Astrocyte of the spinal cord (primary cell): ENCODE results near the gene RNF166.

Experiments
- DNase-seq: peaks from one replicate; pipeline ENCODE4 v3.0.0; 2011; ENCODE audit warnings: low read depth, low spot score
- H3K4me3 ChIP-seq: 2 replicates; pipeline ENCODE4 v1.5.1; 2011; ENCODE audit warnings: low read depth, mild to moderate bottlenecking, low read length, moderate library complexity
- in situ Hi-C: cut with HindIII; loops from 2 replicates; pipeline ENCODE4 v1.10.0; 2017; ENCODE audit warnings: low sequenced_read_pairs
- TF ChIP-seq, protein P1 (sequence below): IDR thresholded peaks from 2 replicates; pipeline ENCODE4 v1.5.1; 2012; ENCODE audit warnings: low read depth, mild to moderate bottlenecking, low read length, inconsistent platforms

Gene RNF166

DNA sequence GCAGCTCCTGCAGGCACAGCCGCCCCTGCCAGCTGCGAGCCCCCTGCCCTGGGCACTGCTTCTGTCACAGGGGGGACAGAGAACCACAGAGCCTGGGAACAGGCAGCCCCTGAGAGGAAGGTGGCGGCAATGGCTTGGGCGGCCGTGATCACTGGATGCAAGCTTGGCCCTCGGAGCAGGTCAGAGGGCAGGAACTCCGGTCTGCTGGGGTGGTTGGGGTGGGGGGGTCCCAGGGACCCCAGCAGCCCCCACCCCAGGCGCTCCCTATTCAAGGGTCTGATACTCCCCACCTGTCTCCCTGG is 53.5 kb downstream of the RNF166 start:
- TF ChIP-seq, protein P1, sequence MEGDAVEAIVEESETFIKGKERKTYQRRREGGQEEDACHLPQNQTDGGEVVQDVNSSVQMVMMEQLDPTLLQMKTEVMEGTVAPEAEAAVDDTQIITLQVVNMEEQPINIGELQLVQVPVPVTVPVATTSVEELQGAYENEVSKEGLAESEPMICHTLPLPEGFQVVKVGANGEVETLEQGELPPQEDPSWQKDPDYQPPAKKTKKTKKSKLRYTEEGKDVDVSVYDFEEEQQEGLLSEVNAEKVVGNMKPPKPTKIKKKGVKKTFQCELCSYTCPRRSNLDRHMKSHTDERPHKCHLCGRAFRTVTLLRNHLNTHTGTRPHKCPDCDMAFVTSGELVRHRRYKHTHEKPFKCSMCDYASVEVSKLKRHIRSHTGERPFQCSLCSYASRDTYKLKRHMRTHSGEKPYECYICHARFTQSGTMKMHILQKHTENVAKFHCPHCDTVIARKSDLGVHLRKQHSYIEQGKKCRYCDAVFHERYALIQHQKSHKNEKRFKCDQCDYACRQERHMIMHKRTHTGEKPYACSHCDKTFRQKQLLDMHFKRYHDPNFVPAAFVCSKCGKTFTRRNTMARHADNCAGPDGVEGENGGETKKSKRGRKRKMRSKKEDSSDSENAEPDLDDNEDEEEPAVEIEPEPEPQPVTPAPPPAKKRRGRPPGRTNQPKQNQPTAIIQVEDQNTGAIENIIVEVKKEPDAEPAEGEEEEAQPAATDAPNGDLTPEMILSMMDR: no peak
- DNase-seq: no peak
- no peak overlapping the region for H3K4me3 ChIP-seq
- in situ Hi-C loops: no loop called here

GRCh38 chr16:88651989-88652761 is 54.0 kb downstream of the RNF166 start:
- DNase-seq: no peak
- H3K4me3 ChIP-seq: no peak overlapping the region

DNA sequence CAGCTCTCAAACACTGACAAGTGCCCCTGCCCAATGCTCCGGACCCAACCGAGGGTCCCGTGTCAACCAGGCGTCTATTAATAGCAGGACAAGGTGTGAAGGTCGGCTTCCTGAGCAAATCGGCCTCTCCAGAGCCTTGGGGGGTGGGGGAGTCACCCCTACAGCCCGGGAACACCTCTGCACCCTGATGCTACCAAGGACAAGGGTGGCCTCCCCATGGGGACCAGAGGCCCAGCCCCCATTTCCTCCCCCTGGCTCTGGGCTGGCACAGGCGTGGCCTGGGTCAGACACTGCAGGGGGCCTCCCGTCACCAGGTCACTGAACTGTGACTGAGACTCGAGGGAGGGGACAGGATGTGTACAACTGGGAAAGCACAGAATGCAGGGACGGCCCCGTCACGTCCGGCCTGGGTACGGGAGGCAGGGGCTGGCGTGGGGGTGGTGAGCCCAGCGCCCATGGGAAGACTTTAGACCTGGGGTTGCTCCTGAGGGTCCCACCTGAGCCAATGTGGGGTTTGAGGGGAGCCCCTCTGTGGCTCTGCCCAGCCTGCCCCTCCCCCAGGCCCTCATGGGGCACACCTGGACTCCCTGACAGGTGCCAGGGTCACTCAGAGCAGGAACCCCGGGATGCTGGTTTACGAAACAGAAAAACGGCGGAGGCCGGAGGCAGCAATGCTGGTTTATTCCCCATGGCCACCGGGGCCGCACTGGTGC is 54.8 kb downstream of the RNF166 start:
- in situ Hi-C loops: no loop called here
- H3K4me3 ChIP-seq: peak overlapping the region; percentile 57
- DNase-seq: no peak
- TF ChIP-seq, protein P1: no peak

More at GRCh38 chr16:88651989-88652761, 54.0 kb downstream of the RNF166 start:
- TF ChIP-seq, protein P1: no peak
- in situ Hi-C loops: no loop called here

DNA sequence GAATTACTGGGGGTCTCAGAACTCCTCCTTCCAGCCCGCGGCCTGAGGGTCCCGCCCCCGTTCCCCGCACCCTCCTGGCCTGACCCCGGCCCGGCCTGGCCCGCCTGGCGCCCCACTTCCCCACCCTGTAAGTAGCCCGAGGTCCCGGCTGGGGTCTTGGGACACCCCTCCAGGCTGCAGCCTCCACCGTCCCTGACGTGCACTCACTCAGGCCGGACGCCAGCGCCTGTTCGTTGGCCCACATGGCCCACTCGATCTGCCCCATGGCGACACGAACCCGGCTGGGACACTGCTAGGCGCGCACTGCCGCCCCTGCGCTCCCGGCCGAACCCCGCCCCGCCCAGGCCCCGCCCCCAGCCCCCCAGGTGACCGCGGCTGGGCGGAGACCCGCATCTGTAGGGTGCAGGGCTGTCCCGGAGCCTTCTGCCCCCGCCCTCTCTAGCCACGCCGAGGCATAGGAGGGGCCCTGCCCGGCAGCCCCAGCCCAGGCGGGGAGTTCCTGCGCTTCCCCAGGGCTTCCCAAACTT is 55.4 kb downstream of the RNF166 start, which contains the start of gene CYBA:
CYBA (minus strand) TSS at position 305 of the 527 bp plus-strand sequence; CDS start at position 265, 40 bp downstream.
- peak; percentile 28 for DNase-seq
- peak within 1 kb of the TSS; percentile 57 for H3K4me3 ChIP-seq
- in situ Hi-C loops: no loop called here
- TF ChIP-seq, protein P1: no peak

GRCh38 chr16:88649924-88650748 is 56.1 kb downstream of the RNF166 start:
- no peak for DNase-seq
- TF ChIP-seq, protein P1: no peak
- H3K4me3 ChIP-seq: peak overlapping the region; percentile 57
- in situ Hi-C loops: no loop called here
